ENCODE data around the gene MED29. TPM values are rescaled to one million over a fixed set of nuclear protein-coding genes. Genes with fewer than 3 reads are reported as not detected.

The MED29 gene
- total and polyA plus RNA-seq, 2 of the 13 experiments (the other 11 are each of a cell fraction or from before 2014, with no cell fraction given): 14.0 to 19.7 TPM

- TF ChIP-seq ZNF253 (CRISPR knock-in tag; IDR thresholded peaks at IDR 0.05; ENCODE audit: borderline replicate concordance) (no peak), ETV6 (CRISPR knock-in tag; conservative IDR thresholded peaks at IDR 0.05) (no peak), U2AF2 (IDR thresholded peaks at IDR 0.05; ENCODE audit: low read depth, low read length) (no peak), PAWR (CRISPR knock-in tag; IDR thresholded peaks at IDR 0.05; ENCODE audit: borderline replicate concordance) (no peak), ZNF333 (CRISPR knock-in tag; IDR thresholded peaks at IDR 0.05; ENCODE audit: borderline replicate concordance) (no peak), ZBTB42 (CRISPR knock-in tag; IDR thresholded peaks at IDR 0.05) (no peak), ZFP91 (CRISPR knock-in tag; IDR thresholded peaks at IDR 0.05; ENCODE audit: borderline replicate concordance) (no peak), UBTF (CRISPR knock-in tag; IDR thresholded peaks at IDR 0.05) (0 out of 2 replicates have a peak, but pooled peaks have one; percentile 0), ZMYM3 (CRISPR knock-in tag; IDR thresholded peaks at IDR 0.05) (no peak), ZNF251 (CRISPR knock-in tag; IDR thresholded peaks at IDR 0.05) (no peak), SRY (CRISPR knock-in tag; IDR thresholded peaks at IDR 0.05) (no peak), ZSCAN25 (CRISPR knock-in tag; IDR thresholded peaks at IDR 0.05) (no peak), ZNF770 (CRISPR knock-in tag; IDR thresholded peaks at IDR 0.05) (no peak), AHR (CRISPR knock-in tag; IDR thresholded peaks at IDR 0.05) (no peak), ZNF44 (CRISPR knock-in tag; IDR thresholded peaks at IDR 0.05) (no peak), STAT6 (CRISPR knock-in tag; IDR thresholded peaks at IDR 0.05; ENCODE audit: borderline replicate concordance) (no peak), MLXIP (CRISPR knock-in tag; IDR thresholded peaks at IDR 0.05; ENCODE audit: borderline replicate concordance) (no peak)
These were observed 21.7 kb downstream of the MED29 start (continued) for GRCh38 chr19:39412867-39413271.

Data from HepG2 (cell line).